AG10803 (cell line): ENCODE measurements around the gene LRRTM1.

Experiments used
- DNase-seq: peaks from one replicate; pipeline ENCODE4 v3.0.0; 2010; ENCODE audit warnings: low read depth
- H3K4me3 ChIP-seq: 2 replicates; pipeline ENCODE4 v1.5.1; 2011; ENCODE audit warnings: mild to moderate bottlenecking, low read length, control low read depth
- CTCF ChIP-seq: conservative IDR thresholded peaks from 2 replicates; pipeline ENCODE4 v1.5.1; 2011; ENCODE audit warnings: mild to moderate bottlenecking, low read length, control low read depth, inconsistent platforms

The LRRTM1 gene

GRCh38 chr2:80293039-80293438 is 11.5 kb downstream of the LRRTM1 start:
- no peak overlapping the region for H3K4me3 ChIP-seq
- no peak for DNase-seq
- no peak for TF ChIP-seq CTCF

DNA sequence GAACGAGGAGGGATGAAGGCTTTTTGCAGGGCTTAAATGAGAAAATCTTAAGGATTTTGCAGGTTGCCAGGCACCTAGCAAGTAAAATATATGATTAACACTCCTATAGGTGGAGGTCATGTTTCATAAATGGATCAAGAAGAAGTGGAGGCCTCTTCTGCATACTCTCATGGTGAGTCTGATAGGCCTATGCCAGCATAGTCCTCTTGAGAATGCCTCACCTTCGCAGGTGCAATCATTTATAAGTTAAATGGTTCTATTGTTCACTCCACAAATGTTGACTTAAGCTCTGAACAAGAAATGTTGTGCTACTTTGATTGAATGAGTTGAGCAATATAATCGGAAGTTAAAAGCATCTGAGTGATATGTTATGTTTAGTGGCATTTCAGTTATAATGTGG is 12.1 kb downstream of the LRRTM1 start:
- no peak overlapping the region for H3K4me3 ChIP-seq
- no peak for DNase-seq
- TF ChIP-seq CTCF = no peak

DNA sequence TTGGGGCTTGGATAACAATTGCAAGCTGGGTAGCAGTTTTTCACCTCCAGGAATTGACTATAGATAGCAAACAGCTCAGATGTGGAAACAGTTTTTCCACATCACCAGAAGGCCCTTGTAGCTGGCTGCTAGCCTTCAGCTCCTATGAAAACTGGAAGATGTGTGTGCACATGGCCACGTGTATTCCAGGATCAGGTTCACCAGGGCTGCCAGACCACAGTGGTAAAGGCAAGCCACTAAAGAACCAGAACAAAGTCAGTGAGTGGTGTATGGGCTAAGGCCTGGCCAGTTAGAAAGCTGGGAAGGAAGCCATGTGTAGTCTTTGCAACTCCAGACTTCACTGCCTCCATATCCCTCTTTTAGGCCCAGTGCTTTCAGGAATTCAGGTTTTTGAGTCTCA is 12.9 kb downstream of the LRRTM1 start:
- TF ChIP-seq CTCF = no peak
- H3K4me3 ChIP-seq = no peak overlapping the region
- no peak for DNase-seq

GRCh38 chr2:80288576-80288975 is 16.0 kb downstream of the LRRTM1 start:
- no peak overlapping the region for H3K4me3 ChIP-seq
- peak; percentile 41 for TF ChIP-seq CTCF
- peak; percentile 12 for DNase-seq

DNA sequence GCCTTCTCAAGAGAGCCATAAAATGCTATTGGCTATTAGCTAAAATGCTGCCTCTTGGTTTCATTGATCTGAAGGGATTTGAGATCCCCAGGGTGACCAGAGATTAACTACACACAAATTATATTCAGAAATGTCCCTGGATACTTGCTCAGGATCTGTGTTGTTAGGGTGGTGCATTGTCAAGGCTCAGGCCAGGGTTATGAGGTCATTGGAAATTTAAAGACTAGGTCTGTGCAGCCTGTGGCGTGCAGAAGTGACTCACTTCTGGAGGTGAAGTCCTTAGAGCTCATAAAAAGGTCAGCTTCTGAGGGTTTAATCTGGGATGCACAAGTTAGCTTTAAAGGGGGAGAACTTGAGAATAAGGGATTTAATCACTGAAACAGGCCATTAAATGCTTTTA is 23.5 kb downstream of the LRRTM1 start:
- DNase-seq = no peak
- TF ChIP-seq CTCF = no peak
- H3K4me3 ChIP-seq = no peak overlapping the region

GRCh38 chr2:80280598-80280997 is 24.0 kb downstream of the LRRTM1 start:
- DNase-seq = no peak
- no peak for TF ChIP-seq CTCF

GRCh38 chr2:80269806-80270205 is 34.7 kb downstream of the LRRTM1 start:
- no peak for TF ChIP-seq CTCF
- no peak for DNase-seq
- no peak overlapping the region for H3K4me3 ChIP-seq

More at GRCh38 chr2:80280598-80280997, 24.0 kb downstream of the LRRTM1 start:
- no peak overlapping the region for H3K4me3 ChIP-seq
